GM18517 (cell line): ENCODE data around the gene COL23A1.

Experiments used
- ATAC-seq: cut with Tn5 transposase; IDR thresholded peaks from one replicate; pipeline ENCODE4 v1.9.1; 2021; ENCODE audit warnings: mild to moderate bottlenecking, moderate library complexity; ENCODE audit not compliant: unreplicated experiment

The COL23A1 gene

GRCh38 chr5:178413988-178414387 lies 176.2 kb downstream of the COL23A1 start:
- no peak for ATAC-seq

DNA sequence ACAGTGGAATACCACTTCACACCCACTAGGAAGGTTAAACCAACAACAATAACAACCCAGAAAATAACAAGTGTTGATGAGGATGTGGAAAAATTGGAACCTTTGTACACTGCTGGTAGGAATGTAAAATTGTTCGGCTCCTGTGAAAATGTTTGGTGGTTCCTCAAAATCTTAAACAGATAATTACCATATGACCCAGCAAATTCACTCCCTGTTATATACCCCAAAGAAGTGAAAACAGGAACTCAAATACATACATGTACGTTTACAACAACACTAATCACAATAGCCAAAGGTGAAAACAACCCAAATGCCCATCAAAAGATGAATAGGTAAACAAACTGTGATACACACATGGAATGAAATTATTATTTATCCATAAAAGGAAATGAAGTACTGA lies 179.1 kb downstream of the COL23A1 start:
- no peak for ATAC-seq

DNA sequence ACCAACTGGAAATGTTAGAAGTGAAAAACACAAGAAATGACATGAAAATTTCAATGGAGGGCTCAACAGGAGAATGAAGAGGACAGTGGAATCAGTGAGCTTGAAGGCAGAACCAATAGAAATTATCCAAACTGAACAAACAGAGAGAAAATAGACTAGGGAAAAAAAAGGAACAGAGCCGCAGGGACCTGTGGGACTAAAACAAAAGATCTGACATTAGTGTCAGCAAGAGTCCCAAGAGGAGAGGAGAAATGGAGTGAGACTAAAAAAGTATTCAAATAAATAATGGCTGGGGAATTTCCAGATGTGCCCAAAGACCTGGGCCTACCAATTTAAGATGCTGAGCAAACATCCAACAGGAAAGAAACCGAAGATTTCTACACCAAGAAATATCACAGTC lies 182.5 kb downstream of the COL23A1 start:
- no peak for ATAC-seq

DNA sequence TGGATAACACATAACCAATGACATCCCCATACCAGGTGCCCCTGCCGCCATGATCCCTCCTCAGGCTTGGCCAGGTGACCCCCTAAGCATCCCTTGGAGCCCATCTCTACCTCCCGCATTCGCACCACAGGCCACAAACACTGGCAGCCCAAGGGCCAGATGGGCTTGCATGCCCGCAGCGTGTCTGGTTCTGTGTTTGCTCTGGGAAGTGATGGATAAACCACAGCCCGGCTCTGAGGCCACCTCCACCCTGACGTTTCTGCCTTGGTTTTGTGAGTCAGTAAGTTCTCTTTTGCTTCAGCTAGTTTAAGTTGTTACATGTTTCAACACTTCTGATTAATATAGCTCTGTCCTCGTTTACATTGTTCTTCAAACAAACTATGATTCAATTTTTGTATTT lies 185.2 kb downstream of the COL23A1 start:
- ATAC-seq, result no peak

DNA sequence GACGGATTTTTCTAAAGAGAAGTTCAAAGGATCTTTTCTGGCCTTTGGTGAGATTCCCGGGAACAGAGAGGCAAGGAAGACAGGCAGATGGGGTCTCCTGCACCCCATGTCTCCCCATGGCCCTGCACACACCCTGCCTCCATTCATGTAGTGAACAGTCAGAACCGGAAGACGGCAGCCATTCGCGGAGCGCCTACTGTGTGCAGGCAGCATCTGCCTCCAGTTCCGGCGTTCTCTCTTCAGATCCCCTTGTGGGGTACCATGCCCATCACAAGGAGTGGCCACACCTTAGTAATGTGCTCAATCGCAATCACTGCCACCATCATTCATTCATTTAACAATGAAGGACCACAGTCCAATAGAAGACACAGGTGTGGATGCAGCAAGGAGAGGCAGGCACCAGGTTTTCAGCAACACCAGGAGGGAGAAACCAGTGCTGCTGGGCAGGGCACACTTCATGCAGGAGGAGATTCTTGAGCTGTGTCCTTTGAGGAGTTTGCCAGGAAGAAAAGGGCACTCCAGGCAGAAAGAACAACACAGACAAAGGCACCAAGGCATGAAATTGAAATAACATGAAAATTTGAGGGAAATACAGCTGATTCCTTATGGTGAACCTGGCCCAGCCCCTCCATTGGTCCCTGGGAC lies 186.1 kb downstream of the COL23A1 start:
- ATAC-seq, result no peak

DNA sequence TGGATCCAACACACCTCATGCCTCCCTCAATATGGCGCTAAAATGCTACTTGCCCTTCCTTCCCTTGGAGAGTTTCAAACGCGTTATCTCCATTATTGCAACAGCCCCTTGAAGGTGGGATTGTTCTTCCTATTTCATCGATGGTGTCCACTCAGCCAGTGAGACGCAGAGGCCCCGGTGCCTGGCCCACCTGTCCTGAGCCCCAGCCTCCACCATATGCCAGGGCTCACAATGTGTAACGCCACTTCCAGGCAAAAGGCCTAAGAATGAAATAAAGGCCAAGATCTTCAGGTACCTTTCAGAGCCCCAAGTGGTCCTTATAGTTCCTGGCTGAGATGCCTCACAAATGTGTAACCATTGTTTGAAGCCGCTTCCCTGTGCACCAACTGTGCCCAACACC lies 186.8 kb downstream of the COL23A1 start:
- no peak for ATAC-seq

DNA sequence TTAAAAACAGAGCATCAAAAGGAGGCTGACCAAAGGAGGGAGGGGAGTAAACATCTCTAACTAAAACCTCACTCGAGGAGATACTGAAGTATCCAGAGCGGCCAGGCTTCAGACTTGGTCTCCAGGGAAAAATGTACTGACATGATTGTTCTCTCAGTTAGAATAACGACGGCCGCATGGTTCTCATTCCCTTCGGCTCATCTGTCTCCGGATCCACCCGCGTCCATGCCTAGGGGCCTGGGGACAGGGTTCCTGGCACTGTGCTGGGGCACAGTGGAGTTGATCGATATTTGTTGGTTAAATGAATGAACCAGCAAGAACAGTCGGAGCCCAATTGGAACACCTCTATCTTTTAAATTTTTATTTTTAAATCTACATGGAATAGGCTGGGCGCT lies 190.5 kb downstream of the COL23A1 start:
- no peak for ATAC-seq

- ATAC-seq, result no peak
These were observed 191.1 kb downstream of the COL23A1 start for GRCh38 chr5:178398901-178399700.

GRCh38 chr5:178396796-178397720 lies 193.1 kb downstream of the COL23A1 start:
- ATAC-seq, result no peak

DNA sequence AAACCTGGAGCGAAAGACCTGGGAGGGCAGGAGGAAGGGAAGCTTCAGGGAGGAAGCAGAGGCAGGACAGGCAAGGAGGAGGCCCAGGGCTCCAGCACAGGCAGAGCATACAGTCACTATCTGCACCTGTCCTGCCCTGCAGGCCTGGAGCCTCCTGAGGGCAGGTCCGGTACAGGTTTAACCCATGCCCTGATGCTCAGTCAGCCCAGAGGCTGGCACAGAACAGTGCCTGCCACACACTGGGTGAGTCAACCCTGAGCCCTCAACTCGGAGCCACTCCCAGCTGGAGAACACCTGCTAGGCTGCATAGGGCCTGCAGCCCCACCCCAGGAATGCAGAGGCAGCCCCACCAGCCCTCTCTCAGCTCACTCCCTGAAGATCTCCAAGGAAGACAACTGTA lies 196.1 kb downstream of the COL23A1 start:
- ATAC-seq, result no peak

GRCh38 chr5:178392931-178393394 lies 197.2 kb downstream of the COL23A1 start:
- ATAC-seq, result no peak

DNA sequence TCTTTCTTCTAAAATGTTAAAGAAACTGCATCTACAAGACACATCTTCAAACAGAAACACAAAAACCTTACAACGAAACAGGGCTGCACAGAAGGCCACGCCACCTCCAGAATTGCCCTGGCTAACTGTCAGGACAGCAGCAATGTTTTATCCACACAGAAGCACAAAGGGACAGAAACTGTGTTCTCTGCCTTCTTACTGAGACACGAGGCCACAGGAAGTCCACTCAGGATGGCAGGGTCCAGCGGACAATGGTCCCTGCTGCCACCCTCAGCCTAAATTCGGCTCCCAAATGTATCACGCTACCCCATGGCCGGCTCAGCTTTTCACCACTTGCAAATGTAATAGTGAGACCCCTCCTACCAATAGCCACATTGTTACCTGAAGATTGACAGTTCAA lies 197.8 kb downstream of the COL23A1 start:
- ATAC-seq, result no peak

GRCh38 chr5:178391480-178391879 lies 198.7 kb downstream of the COL23A1 start:
- no peak for ATAC-seq

GRCh38 chr5:178389796-178390195 lies 200.4 kb downstream of the COL23A1 start:
- no peak for ATAC-seq

GRCh38 chr5:178389026-178389729 lies 201.0 kb downstream of the COL23A1 start:
- no peak for ATAC-seq

GRCh38 chr5:178388386-178389025 lies 201.7 kb downstream of the COL23A1 start:
- no peak for ATAC-seq

GRCh38 chr5:178387856-178388190 lies 202.4 kb downstream of the COL23A1 start:
- no peak for ATAC-seq

- no peak for ATAC-seq
These were observed 202.9 kb downstream of the COL23A1 start for GRCh38 chr5:178387061-178387855.

DNA sequence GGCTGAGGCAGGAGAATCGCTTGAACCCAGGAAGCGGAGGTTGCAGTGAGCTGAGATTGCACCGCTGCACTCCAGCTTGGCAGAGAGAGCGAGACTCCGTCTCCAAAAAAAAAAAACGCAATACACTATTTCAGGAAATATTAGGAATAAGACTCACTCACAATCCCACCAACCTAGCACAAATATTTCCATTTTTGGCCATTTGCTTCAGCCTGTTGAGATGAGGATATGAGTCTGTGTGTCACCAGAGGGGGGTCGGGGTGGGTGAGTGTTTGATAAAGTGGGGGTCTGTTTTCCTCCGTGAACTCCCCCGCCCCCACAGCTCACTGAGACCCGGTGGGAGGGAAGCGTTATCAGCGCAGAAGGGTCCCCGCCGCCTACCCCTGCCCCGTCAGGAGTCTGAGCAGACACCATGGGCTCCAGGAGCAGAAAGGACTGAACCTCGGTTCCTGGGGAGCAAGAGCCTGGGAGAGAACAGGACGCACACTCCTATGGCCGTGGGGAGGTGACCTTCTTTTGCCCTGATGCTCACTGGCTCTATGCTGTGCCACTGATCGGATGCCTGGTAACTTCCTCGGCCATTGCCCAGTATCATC lies 203.8 kb downstream of the COL23A1 start:
- no peak for ATAC-seq
